OCI-LY7 (cell line): ENCODE data around the gene HMOX2. TPM values are rescaled to one million over a fixed set of nuclear protein-coding genes. Genes with fewer than 3 reads are reported as not detected.

Experiments used
- BruUV-seq: library from RNA; stranded (reverse); fragments of 400-500 nt; replicated peaks from 2 replicates; lab custom pipeline; 2021; lab: Mats Ljungman, UMichigan
- CTCF ChIA-PET: fragments of 300-600 bp; sonication (Branson Sonifier 250); formaldehyde crosslinking; loops from one replicate; lab custom pipeline; 2022; ENCODE audit warnings: antibody characterized with exemption; ENCODE audit not compliant: unreplicated experiment; lab: Charles Lee
- POLR2A ChIA-PET: fragments of 300-600 bp; sonication (Branson Sonifier 250); formaldehyde crosslinking; loops from one replicate; lab custom pipeline; 2022; ENCODE audit warnings: antibody characterized with exemption; lab: Charles Lee
- DNase-seq: peaks from one replicate; pipeline ENCODE4 v3.0.0-alpha.2; 2015; ENCODE audit warnings: low spot score
- H2AFZ ChIP-seq: fragments of 200-600 bp; sonication (generic), shearing (Covaris generic); 2 replicates; pipeline ENCODE4 v1.6.1; 2014; ENCODE audit warnings: mild to moderate bottlenecking, antibody characterized with exemption, low read length, moderate library complexity
- H3K27ac ChIP-seq: fragments of 200-600 bp; sonication (generic); 2 replicates; pipeline ENCODE4 v1.5.1; 2014; ENCODE audit warnings: mixed run types, low read depth, mild to moderate bottlenecking, moderate library complexity, low read length, inconsistent platforms; ENCODE audit not compliant: poor library complexity, severe bottlenecking
- H3K36me3 ChIP-seq: fragments of 200-600 bp; sonication (generic); 2 replicates; pipeline ENCODE4 v1.6.1; 2014; ENCODE audit warnings: mild to moderate bottlenecking, antibody characterized with exemption, low read length, moderate library complexity, mixed read lengths; ENCODE audit not compliant: insufficient read depth
- H3K4me1 ChIP-seq: fragments of 200-600 bp; sonication (generic); 2 replicates; pipeline ENCODE4 v1.5.1; 2014; ENCODE audit warnings: mild to moderate bottlenecking, low read length; ENCODE audit not compliant: insufficient read depth, poor library complexity, severe bottlenecking
- H3K4me2 ChIP-seq: fragments of 200-600 bp; sonication (generic); 2 replicates; pipeline ENCODE4 v1.6.1; 2014; ENCODE audit warnings: mild to moderate bottlenecking, low read length
- H3K4me3 ChIP-seq: fragments of 200-600 bp; sonication (generic); 2 replicates; pipeline ENCODE4 v1.5.1; 2014; ENCODE audit warnings: mild to moderate bottlenecking, low read depth, low read length; ENCODE audit not compliant: poor library complexity, severe bottlenecking
- H3K79me2 ChIP-seq: fragments of 200-600 bp; sonication (generic); 2 replicates; pipeline ENCODE4 v1.6.1; 2016; ENCODE audit warnings: low read depth, mild to moderate bottlenecking, low read length, moderate library complexity, mixed read lengths; ENCODE audit not compliant: insufficient read depth
- H3K9me2 ChIP-seq: fragments of 200-600 bp; sonication (generic); 2 replicates; pipeline ENCODE4 v1.6.1; 2016; ENCODE audit warnings: mild to moderate bottlenecking, low read length, mixed read lengths; ENCODE audit not compliant: insufficient read depth
- H3K9me3 ChIP-seq: fragments of 200-600 bp; sonication (generic); 2 replicates; pipeline ENCODE4 v1.6.1; 2014; ENCODE audit warnings: mild to moderate bottlenecking, mixed run types, low read length, mixed read lengths
- H4K20me1 ChIP-seq: fragments of 200-600 bp; sonication (generic); 2 replicates; pipeline ENCODE4 v1.6.1; 2014; ENCODE audit warnings: mild to moderate bottlenecking, antibody characterized with exemption, low read length, moderate library complexity, mixed read lengths; ENCODE audit not compliant: insufficient read depth
- EZH2phosphoT487 ChIP-seq: fragments of 200-600 bp; sonication (generic); IDR thresholded peaks from 2 replicates; pipeline ENCODE4 v1.6.1; 2018; ENCODE audit warnings: low read depth, borderline replicate concordance, mild to moderate bottlenecking, mixed run types, antibody characterized with exemption, low read length, moderate library complexity, mixed read lengths
- intact Hi-C: fragments of 100-400 bp; cut with micrococcal nuclease; formaldehyde crosslinking; loops from one replicate; pipeline ENCODE4 v1.10.0; 2022; ENCODE audit not compliant: unreplicated experiment
- total RNA-seq, 2 experiments: library from RNA; depleted of rRNA in 1 of 2; stranded (reverse); fragments of >200 nt in 1 of 2; shearing (Covaris generic) in 1 of 2; gene quantifications; 2 replicates each; pipeline ENCODE4 v1.2.3, GENCODE V29; 2014 to 2022
- TF ChIP-seq, protein P1 (sequence below): fragments of 200-600 bp; sonication (generic); conservative IDR thresholded peaks from 2 replicates; pipeline ENCODE4 v1.5.1; 2014; ENCODE audit warnings: mild to moderate bottlenecking, antibody characterized with exemption, low read length, moderate library complexity, mixed read lengths

HMOX2 gene
- total RNA-seq, 2 experiments from 2014 or later, result 37.0 to 46.0 TPM

DNA sequence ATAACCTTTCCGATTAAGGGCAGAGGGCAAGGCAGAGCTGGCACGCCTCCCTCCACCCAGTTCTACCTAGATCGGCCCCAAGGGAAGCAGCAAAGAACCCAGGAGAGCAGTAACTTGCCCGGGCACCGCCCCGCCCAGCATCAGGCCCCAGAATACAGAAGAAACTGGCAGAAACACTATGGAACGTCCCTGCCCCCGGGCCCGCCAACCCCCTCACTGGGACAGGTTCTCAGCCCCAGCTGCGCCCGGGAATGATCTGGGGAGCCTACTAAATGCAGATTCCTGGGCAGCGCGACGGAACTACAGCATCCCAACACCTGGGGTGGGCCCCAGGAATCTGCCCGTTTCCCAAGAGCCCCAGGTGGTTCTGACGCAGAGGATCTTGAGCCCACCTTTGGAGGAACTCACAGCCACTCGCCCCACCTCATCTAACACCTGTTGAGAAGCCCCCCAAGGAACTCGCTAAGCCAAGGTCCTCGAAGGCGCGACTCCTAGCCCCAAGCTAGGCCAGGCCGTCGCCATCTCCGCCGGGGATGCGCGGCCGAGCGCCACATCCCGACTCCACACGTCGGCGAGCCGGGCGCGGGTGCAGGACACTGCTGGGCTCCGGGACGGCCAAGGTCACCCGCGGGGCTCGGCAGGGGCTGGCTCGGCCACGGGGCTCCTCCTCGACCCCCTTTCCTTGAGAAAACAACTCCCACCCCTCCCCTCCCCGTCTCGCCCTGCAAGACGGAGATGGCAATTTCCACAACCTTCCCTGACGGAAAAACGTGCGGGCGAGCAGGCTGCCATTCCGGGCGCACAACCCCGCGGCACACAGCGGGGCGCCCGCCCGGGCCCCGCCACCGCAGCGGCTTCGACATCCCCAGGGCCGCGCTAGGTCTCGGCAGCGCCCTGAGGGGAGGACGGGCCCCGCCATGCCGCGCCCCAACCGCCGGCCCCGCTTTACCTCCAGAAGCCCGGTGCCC is 61.5 kb downstream of the HMOX2 start:
- no peaks in the 10 kb centered on the region; the same call in 1 of the 2 replicates for H3K36me3 ChIP-seq
- POLR2A ChIA-PET, result interaction anchor here (1.6 kb wide), 1 partner anchor 13 kb away, joined by 3 read pairs; no protein-coding TSS in a partner anchor
- H3K9me3 ChIP-seq, result peaks cover 16% of the 10 kb centered on the region
- H3K4me3 ChIP-seq, result peak overlapping the region; percentile 66
- H3K9me2 ChIP-seq, result no peaks in the 10 kb centered on the region
- H2AFZ ChIP-seq, result peak overlapping the region; percentile 28; the same call in 1 of the 2 replicates
- no peaks in the 10 kb centered on the region for H3K79me2 ChIP-seq
- BruUV-seq, result no TSS peak
- intact Hi-C loops, result no loop called here
- peak overlapping the region; percentile 62 for H3K4me2 ChIP-seq
- no peak for DNase-seq
- peaks cover 14% of the 10 kb centered on the region for H3K4me1 ChIP-seq
- no peak for TF ChIP-seq EZH2phosphoT487
- TF ChIP-seq, protein P1, sequence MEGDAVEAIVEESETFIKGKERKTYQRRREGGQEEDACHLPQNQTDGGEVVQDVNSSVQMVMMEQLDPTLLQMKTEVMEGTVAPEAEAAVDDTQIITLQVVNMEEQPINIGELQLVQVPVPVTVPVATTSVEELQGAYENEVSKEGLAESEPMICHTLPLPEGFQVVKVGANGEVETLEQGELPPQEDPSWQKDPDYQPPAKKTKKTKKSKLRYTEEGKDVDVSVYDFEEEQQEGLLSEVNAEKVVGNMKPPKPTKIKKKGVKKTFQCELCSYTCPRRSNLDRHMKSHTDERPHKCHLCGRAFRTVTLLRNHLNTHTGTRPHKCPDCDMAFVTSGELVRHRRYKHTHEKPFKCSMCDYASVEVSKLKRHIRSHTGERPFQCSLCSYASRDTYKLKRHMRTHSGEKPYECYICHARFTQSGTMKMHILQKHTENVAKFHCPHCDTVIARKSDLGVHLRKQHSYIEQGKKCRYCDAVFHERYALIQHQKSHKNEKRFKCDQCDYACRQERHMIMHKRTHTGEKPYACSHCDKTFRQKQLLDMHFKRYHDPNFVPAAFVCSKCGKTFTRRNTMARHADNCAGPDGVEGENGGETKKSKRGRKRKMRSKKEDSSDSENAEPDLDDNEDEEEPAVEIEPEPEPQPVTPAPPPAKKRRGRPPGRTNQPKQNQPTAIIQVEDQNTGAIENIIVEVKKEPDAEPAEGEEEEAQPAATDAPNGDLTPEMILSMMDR, result no peak
- H4K20me1 ChIP-seq, result no peaks in the 10 kb centered on the region
- CTCF ChIA-PET, result no interaction called here
- no peak overlapping the region for H3K27ac ChIP-seq

DNA sequence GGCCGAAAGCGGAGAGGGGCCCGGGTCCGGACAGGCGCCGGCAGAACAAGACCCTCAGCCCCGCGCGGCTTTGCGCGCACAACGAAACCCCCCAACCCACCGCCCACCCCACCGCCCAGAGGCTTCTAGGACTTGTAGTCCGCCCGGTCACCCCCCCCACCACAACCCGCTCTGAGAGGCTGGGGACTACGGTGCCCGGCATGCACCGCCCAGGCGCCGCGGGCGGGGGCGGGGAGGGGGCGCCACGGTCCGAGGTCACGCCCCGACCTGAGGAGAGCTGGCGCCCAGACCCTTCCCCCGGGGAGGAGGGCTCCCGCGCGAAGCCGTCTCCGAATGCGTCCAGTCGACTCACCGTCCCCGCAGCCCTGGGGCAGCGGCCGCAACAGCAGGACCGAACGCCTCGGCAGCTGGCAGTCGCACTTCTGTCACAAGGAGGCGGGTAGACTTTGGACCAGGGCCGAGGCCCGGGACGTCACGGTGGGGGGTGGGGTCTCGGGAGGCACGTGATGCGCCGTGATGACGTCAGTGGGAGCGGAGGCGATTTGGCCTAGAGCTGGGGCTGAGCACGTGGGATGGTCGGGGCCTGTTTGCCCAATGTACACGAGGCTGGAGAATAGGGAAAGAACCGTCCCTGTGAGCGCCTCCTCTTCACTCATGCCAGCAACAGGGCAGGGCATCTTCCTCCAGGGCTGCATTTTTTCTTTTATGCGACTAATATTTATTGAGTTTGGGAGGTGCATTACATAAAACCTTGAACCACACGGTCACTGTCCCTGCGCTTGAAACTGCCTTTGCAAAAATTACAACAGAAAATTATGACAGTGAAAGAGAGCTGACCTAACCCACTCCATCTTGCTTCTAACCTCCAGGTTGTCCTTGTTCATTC is 62.4 kb downstream of the HMOX2 start, which contains the start of gene CDIP1:
CDIP1 (minus strand) TSS at position 424 of the 886 bp plus-strand sequence. CDS start 24,643 bp downstream, outside the sequence.
- H3K9me3 ChIP-seq, result peaks cover 16% of the 10 kb centered on the region
- H3K4me1 ChIP-seq, result peaks cover 14% of the 10 kb centered on the region
- no peak within 1 kb of the TSS for H3K27ac ChIP-seq
- H3K4me2 ChIP-seq, result peak within 1 kb of the TSS; percentile 62
- no peaks in the 10 kb centered on the region; the same call in 1 of the 2 replicates for H3K36me3 ChIP-seq
- BruUV-seq, result no TSS peak
- H3K79me2 ChIP-seq, result no peaks in the 10 kb centered on the region
- peak within 1 kb of the TSS; percentile 28; the same call in 1 of the 2 replicates for H2AFZ ChIP-seq
- DNase-seq, result peak; percentile 97
- H3K4me3 ChIP-seq, result peak within 1 kb of the TSS; percentile 66
- H4K20me1 ChIP-seq, result no peaks in the 10 kb centered on the region
- CTCF ChIA-PET, result no interaction called here
- TF ChIP-seq, protein P1, result no peak
- no peak for TF ChIP-seq EZH2phosphoT487
- intact Hi-C loops, result no loop called here
- POLR2A ChIA-PET, result interaction anchor here (0.6 to 1.6 kb wide), 5 partner anchors 10 to 917 kb away, joined by 3 to 4 read pairs (median 4); no protein-coding TSS in a partner anchor
- H3K9me2 ChIP-seq, result no peaks in the 10 kb centered on the region
